Smooth muscle cell of bladder (primary cell): ENCODE data around the gene SCART1. TPM values are rescaled to one million over a fixed set of nuclear protein-coding genes. Genes with fewer than 3 reads are reported as not detected.

ENCODE experiments used
- total RNA-seq: library from RNA; depleted of rRNA; stranded (reverse); fragments of >200 nt; gene quantifications from 2 replicates; pipeline ENCODE4 v1.2.3, GENCODE V29; 2014

SCART1 gene
- 1.3 and 1.9 TPM in 2 replicates for total RNA-seq

DNA sequence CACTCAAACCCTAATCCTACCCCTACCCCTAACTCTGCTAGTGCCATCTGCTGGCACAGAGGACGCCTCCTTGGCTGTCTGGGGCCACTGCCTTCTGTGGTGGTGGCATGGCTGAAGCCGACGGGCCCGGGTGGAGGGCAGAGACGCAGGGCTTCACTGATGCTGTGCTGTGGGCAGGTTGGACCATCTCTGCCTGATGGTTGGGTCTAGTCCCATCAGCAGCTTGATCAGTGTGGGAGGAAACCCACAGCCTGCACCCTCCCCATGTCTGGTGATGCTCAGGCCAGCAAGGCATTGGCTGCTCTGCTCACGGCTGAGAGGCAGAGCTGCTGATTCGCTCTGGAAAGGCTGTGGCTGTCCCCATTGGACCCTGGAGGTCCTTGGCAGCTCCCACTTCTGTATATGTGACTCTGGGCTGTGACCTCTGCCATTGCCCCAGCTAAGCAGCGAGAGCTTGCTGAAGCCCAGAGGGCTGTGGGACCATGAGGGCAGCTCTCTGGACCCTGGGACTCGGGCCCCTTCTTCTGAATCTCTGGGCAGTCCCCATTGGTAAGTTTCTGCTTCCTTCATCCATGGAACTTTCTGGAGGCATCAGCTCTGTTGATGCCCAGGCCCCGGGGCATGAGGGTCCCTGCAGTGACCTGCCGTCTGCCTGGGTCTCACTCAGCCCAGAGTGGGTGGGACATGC, at the start of gene SCART1:
Gene SCART1, plus strand, starts transcription at position 430 of the 688 bp plus-strand sequence. Its CDS starts 53 bp downstream, at position 483.

DNA sequence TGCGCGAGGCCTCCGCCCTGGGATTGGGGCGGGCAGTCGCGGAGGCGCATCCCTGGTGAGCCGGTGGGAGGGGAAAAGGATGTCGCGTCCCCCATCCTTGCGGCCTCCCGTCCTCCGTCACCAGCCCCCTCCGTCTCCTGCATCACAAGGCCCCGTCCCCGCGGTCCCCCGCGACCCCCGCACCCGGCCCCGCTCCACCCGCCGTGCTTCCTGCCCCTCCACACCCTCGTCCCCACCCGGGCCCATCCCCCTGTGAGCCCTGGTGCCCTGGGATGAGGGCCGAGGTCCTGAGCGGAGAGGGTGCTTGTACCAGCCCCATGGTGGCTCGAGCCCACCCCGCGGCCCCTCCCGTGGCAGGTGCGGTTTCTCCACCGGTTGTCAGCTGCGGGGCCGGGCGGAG, 29.1 kb upstream of the SCART1 start, which contains the start of gene SPRN:
Gene SPRN, minus strand, starts transcription at position 25 of the 400 bp plus-strand sequence. CDS start 944 bp downstream, outside the sequence.

Other genes with a start within 250 kb of the SCART1 start
- gene UTF1, start 223.7 kb upstream of the SCART1 start, total RNA-seq, result not detected in 2 replicates
- not detected in 2 replicates for gene VENTX, start 216.1 kb upstream of the SCART1 start, total RNA-seq
- gene ADAM8, start 177.1 kb upstream of the SCART1 start, total RNA-seq, result 0.71 and 1.3 TPM in 2 replicates
- 53.9 and 61.8 TPM in 2 replicates for gene TUBGCP2, start 145.1 kb upstream of the SCART1 start, total RNA-seq
- gene ZNF511, start 145.0 kb upstream of the SCART1 start, total RNA-seq, result 20.5 and 25.7 TPM in 2 replicates
- not detected in 2 replicates for gene CALY, start 117.0 kb upstream of the SCART1 start, total RNA-seq
- not detected in 2 replicates for gene PRAP1, start 106.6 kb upstream of the SCART1 start, total RNA-seq
- 6.7 and 15.5 TPM in 2 replicates for gene FUOM, start 95.9 kb upstream of the SCART1 start, total RNA-seq
- 57.0 and 70.7 TPM in 2 replicates for gene ECHS1, start 80.6 kb upstream of the SCART1 start, total RNA-seq
- 6.0 TPM in 2 replicates for gene PAOX, start 74.7 kb upstream of the SCART1 start, total RNA-seq
- gene MTG1, start 59.8 kb upstream of the SCART1 start, total RNA-seq, result 22.5 and 29.8 TPM in 2 replicates
- gene SPRN, start 29.3 kb upstream of the SCART1 start, total RNA-seq, result 0.43 and 0.46 TPM in 2 replicates
- 0.28 and 0.37 TPM in 2 replicates for gene CYP2E1, start 73.4 kb downstream of the SCART1 start, total RNA-seq
- gene SYCE1, start 111.6 kb downstream of the SCART1 start, total RNA-seq, result not detected in 2 replicates
- not detected in 2 replicates for gene FRG2B, start 172.8 kb downstream of the SCART1 start, total RNA-seq